HCT116 (cell line): ENCODE data around the gene PNKP. TPM values are rescaled to one million over a fixed set of nuclear protein-coding genes. Genes with fewer than 3 reads are reported as not detected.
"Not testable (repeated sequence)": the region's sequence is repeated elsewhere in the genome, so short reads cannot be mapped to it uniquely, and the experiment has no call there.

Source experiments
- ATAC-seq: fragments of 200-7000 bp; cut with Tn5 transposase; 2 replicates; pipeline ENCODE4 v1.9.1; 2020; ENCODE audit warnings: mild to moderate bottlenecking, moderate library complexity
- BruUV-seq: library from RNA; stranded (reverse); fragments of 400-500 nt; replicated peaks from 2 replicates; lab custom pipeline; 2021; lab: Mats Ljungman, UMichigan
- CTCF ChIA-PET: fragments of 300-600 bp; sonication (Branson Sonifier 250); formaldehyde crosslinking; loops from one replicate; lab custom pipeline; 2021; ENCODE audit warnings: antibody characterized with exemption; lab: Charles Lee
- POLR2A ChIA-PET: fragments of 300-600, 350-600 bp; sonication (Branson Sonifier 250); formaldehyde crosslinking; loops from one replicate; lab custom pipeline; 2021; ENCODE audit warnings: antibody characterized with exemption; lab: Charles Lee
- RAD21 ChIA-PET, 2 experiments: fragments of 300-600 bp; sonication (Branson Sonifier 250); formaldehyde crosslinking; loops; one replicate each; lab custom pipeline; 2023; ENCODE audit warnings: low total read pairs in 2 of 2; ENCODE audit not compliant: uncharacterized antibody in 2 of 2, unreplicated experiment in 2 of 2, low non-redundant PET in 1 of 2; lab: Charles Lee
- DNase-seq: peaks from one replicate; pipeline ENCODE4 v3.0.0-alpha.2; 2010; ENCODE audit warnings: low read depth, low spot score
- H2AFZ ChIP-seq: fragments of 200-600 bp; shearing (Covaris generic), sonication (generic); 2 replicates; pipeline ENCODE4 v1.6.1; 2017; ENCODE audit warnings: low read depth, mixed run types, mixed read lengths, antibody characterized with exemption, low read length; ENCODE audit not compliant: poor library complexity, severe bottlenecking
- H3K27ac ChIP-seq: 2 replicates; pipeline ENCODE4 v1.5.1; 2012; ENCODE audit warnings: low read depth, low read length
- H3K27me3 ChIP-seq: fragments of 200-600 bp; sonication (generic); 2 replicates; pipeline ENCODE4 v1.6.1; 2016; ENCODE audit warnings: mixed run types, low read length, mixed read lengths; ENCODE audit not compliant: insufficient read depth
- H3K36me3 ChIP-seq, 2 experiments: fragments of 200-500 bp in 1 of 2; fragments of 200-600 bp in 1 of 2; sonication (Bioruptor generic) in 1 of 2; sonication (generic) in 1 of 2; 2 replicates each; pipeline versions ENCODE4 v1.5.1 to v1.6.1; 2014 to 2016; ENCODE audit warnings: low read length in 2 of 2, inconsistent platforms in 1 of 2, mixed read lengths in 1 of 2, mixed run types in 1 of 2; ENCODE audit not compliant: insufficient read depth in 2 of 2, control insufficient read depth in 1 of 2
- H3K4me1 ChIP-seq, 2 experiments: fragments of 200-600 bp in 1 of 2; sonication (generic) in 1 of 2; 2 replicates each; pipeline versions ENCODE4 v1.5.1 to v1.6.1; 2012 to 2017; ENCODE audit warnings: low read length in 2 of 2, inconsistent platforms in 1 of 2, mild to moderate bottlenecking in 1 of 2, mixed read lengths in 1 of 2, mixed run types in 1 of 2, moderate library complexity in 1 of 2; ENCODE audit not compliant: insufficient read depth in 2 of 2, control insufficient read depth in 1 of 2
- H3K4me2 ChIP-seq: fragments of 200-600 bp; sonication (generic); 2 replicates; pipeline ENCODE4 v1.6.1; 2017; ENCODE audit warnings: mixed run types, low read length, mixed read lengths
- H3K4me3 ChIP-seq, 2 experiments: fragments of 200-600 bp in 1 of 2; sonication (generic) in 1 of 2; replicated peaks in 1 of 2; 2 replicates each; pipeline ENCODE4 v1.5.1; 2011 to 2016; ENCODE audit warnings: low read length in 2 of 2, control low read depth in 1 of 2, low read depth in 1 of 2, mild to moderate bottlenecking in 1 of 2, mixed read lengths in 1 of 2, mixed run types in 1 of 2
- H3K79me2 ChIP-seq: fragments of 200-600 bp; sonication (generic); 2 replicates; pipeline ENCODE4 v1.6.1; 2017; ENCODE audit warnings: mild to moderate bottlenecking, mixed run types, low read length, moderate library complexity, mixed read lengths; ENCODE audit not compliant: insufficient read depth
- H3K9ac ChIP-seq: fragments of 200-600 bp; sonication (generic); 2 replicates; pipeline ENCODE4 v1.6.1; 2016; ENCODE audit warnings: low read length, mixed read lengths
- H3K9me2 ChIP-seq: fragments of 200-600 bp; sonication (generic), shearing (Covaris generic); 2 replicates; pipeline ENCODE4 v1.6.1; 2017; ENCODE audit warnings: mixed run types, mild to moderate bottlenecking, moderate library complexity; ENCODE audit not compliant: insufficient read depth
- H3K9me3 ChIP-seq, 2 experiments: fragments of 200-500 bp in 1 of 2; fragments of 200-600 bp in 1 of 2; sonication (Bioruptor generic) in 1 of 2; sonication (generic) in 1 of 2; 2 replicates each; pipeline ENCODE4 v1.6.1; 2014 to 2017; ENCODE audit warnings: low read length in 2 of 2, mixed read lengths in 2 of 2, inconsistent platforms in 1 of 2, low read depth in 1 of 2, mild to moderate bottlenecking in 1 of 2, mixed run types in 1 of 2, moderate library complexity in 1 of 2; ENCODE audit not compliant: control insufficient read depth in 1 of 2, insufficient read depth in 1 of 2
- H4K20me1 ChIP-seq: fragments of 200-600 bp; sonication (generic), shearing (Covaris generic); 2 replicates; pipeline ENCODE4 v1.6.1; 2017; ENCODE audit warnings: mixed run types, mild to moderate bottlenecking, moderate library complexity; ENCODE audit not compliant: insufficient read depth
- CBX3 ChIP-seq: IDR thresholded peaks from 2 replicates; pipeline ENCODE4 v1.6.1; 2012; ENCODE audit warnings: low read depth
- EGR1 ChIP-seq: IDR thresholded peaks from 2 replicates; pipeline ENCODE4 v1.6.1; 2012; ENCODE audit warnings: low read depth
- ELF1 ChIP-seq: IDR thresholded peaks from 2 replicates; pipeline ENCODE4 v1.6.1; 2012; ENCODE audit warnings: low read depth, borderline replicate concordance
- FOSL1 ChIP-seq: IDR thresholded peaks from 2 replicates; pipeline ENCODE4 v1.6.1; 2012; ENCODE audit warnings: low read depth
- MAX ChIP-seq: IDR thresholded peaks from 2 replicates; pipeline ENCODE4 v1.6.1; 2012
- POLR2A ChIP-seq: IDR thresholded peaks from 2 replicates; pipeline ENCODE4 v1.7.0; 2011; ENCODE audit warnings: borderline replicate concordance; ENCODE audit not compliant: insufficient read depth, insufficient read length; ENCODE audit errors: extremely low read depth
- POLR2AphosphoS5 ChIP-seq: IDR thresholded peaks from 2 replicates; pipeline ENCODE4 v1.6.1; 2011; ENCODE audit warnings: mild to moderate bottlenecking, low read depth, low read length, moderate library complexity
- SIN3A ChIP-seq: IDR thresholded peaks from 2 replicates; pipeline ENCODE4 v1.6.1; 2012; ENCODE audit warnings: low read depth
- SP1 ChIP-seq: IDR thresholded peaks from 2 replicates; pipeline ENCODE4 v1.6.1; 2012; ENCODE audit warnings: low read depth
- YY1 ChIP-seq: IDR thresholded peaks from 2 replicates; pipeline ENCODE4 v1.6.1; 2011; ENCODE audit warnings: low read length, low read depth, moderate library complexity, mild to moderate bottlenecking; ENCODE audit not compliant: insufficient replicate concordance; ENCODE audit errors: extremely low read depth
- ZFX ChIP-seq: fragments of 450-650 bp; IDR thresholded peaks from 2 replicates; pipeline ENCODE4 v1.6.1; 2017
- intact Hi-C: fragments of 100-400 bp; cut with micrococcal nuclease; formaldehyde crosslinking; loops from 2 replicates; pipeline ENCODE4 v1.10.0; 2022
- total RNA-seq: library from RNA; stranded (reverse); gene quantifications from one replicate; pipeline ENCODE4 v1.2.1, GENCODE V29; 2021; ENCODE audit not compliant: unreplicated experiment
- TF ChIP-seq, protein P1 (sequence below): IDR thresholded peaks from 2 replicates; pipeline ENCODE4 v1.6.1; 2012; ENCODE audit warnings: low read depth
- TF ChIP-seq, protein P2 (sequence below): IDR thresholded peaks from 2 replicates; pipeline ENCODE4 v1.6.1; 2012

The PNKP gene
- total RNA-seq, 1 experiment from 2014 or later = 129 TPM

- TF ChIP-seq ELF1 = no peak
Observed at GRCh38 chr19:49823472-49823871, 43.9 kb downstream of the PNKP start (continued).

- Histone ChIP-seq H3K4me3 (no peak overlapping the region), H3K27ac (no peak overlapping the region), H3K27me3 (no peaks in the 10 kb centered on the region), H3K9me2 (no peaks in the 10 kb centered on the region), H3K79me2 (peaks cover 54% of the 10 kb centered on the region), H2AFZ (no peak overlapping the region), H3K4me1 (peaks cover 14 to 23% of the 10 kb centered on the region in 2 experiments), H3K9ac (no peak overlapping the region), H3K4me2 (no peak overlapping the region), H4K20me1 (no peaks in the 10 kb centered on the region), H3K9me3 (no peaks in the 10 kb centered on the region), H3K36me3 (peaks cover 6 to 15% of the 10 kb centered on the region in 2 experiments; a peak in 2 of 4 replicates)
- ATAC-seq (no peak), DNase-seq (no peak)
- intact Hi-C loops = no loop called here
- CTCF ChIA-PET = no interaction called here
- BruUV-seq = no TSS peak
- RAD21 ChIA-PET = no interaction called here
- POLR2A ChIA-PET = no interaction called here
- TF ChIP-seq CBX3 = no peak
- no peak for TF ChIP-seq POLR2AphosphoS5
- no peak for TF ChIP-seq ZFX
- TF ChIP-seq YY1 = no peak
- no peak for TF ChIP-seq SP1
- TF ChIP-seq MAX = no peak
- TF ChIP-seq SIN3A = no peak
- TF ChIP-seq FOSL1 = no peak
- TF ChIP-seq, protein P1, sequence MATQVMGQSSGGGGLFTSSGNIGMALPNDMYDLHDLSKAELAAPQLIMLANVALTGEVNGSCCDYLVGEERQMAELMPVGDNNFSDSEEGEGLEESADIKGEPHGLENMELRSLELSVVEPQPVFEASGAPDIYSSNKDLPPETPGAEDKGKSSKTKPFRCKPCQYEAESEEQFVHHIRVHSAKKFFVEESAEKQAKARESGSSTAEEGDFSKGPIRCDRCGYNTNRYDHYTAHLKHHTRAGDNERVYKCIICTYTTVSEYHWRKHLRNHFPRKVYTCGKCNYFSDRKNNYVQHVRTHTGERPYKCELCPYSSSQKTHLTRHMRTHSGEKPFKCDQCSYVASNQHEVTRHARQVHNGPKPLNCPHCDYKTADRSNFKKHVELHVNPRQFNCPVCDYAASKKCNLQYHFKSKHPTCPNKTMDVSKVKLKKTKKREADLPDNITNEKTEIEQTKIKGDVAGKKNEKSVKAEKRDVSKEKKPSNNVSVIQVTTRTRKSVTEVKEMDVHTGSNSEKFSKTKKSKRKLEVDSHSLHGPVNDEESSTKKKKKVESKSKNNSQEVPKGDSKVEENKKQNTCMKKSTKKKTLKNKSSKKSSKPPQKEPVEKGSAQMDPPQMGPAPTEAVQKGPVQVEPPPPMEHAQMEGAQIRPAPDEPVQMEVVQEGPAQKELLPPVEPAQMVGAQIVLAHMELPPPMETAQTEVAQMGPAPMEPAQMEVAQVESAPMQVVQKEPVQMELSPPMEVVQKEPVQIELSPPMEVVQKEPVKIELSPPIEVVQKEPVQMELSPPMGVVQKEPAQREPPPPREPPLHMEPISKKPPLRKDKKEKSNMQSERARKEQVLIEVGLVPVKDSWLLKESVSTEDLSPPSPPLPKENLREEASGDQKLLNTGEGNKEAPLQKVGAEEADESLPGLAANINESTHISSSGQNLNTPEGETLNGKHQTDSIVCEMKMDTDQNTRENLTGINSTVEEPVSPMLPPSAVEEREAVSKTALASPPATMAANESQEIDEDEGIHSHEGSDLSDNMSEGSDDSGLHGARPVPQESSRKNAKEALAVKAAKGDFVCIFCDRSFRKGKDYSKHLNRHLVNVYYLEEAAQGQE = no peak
- TF ChIP-seq, protein P2, sequence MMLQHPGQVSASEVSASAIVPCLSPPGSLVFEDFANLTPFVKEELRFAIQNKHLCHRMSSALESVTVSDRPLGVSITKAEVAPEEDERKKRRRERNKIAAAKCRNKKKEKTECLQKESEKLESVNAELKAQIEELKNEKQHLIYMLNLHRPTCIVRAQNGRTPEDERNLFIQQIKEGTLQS = no peak
- TF ChIP-seq EGR1 = no peak
- TF ChIP-seq POLR2A = no peak
- TF ChIP-seq, all 23 proteins: peak for 0
Observed at GRCh38 chr19:49820125-49820524, 47.3 kb downstream of the PNKP start.

DNA sequence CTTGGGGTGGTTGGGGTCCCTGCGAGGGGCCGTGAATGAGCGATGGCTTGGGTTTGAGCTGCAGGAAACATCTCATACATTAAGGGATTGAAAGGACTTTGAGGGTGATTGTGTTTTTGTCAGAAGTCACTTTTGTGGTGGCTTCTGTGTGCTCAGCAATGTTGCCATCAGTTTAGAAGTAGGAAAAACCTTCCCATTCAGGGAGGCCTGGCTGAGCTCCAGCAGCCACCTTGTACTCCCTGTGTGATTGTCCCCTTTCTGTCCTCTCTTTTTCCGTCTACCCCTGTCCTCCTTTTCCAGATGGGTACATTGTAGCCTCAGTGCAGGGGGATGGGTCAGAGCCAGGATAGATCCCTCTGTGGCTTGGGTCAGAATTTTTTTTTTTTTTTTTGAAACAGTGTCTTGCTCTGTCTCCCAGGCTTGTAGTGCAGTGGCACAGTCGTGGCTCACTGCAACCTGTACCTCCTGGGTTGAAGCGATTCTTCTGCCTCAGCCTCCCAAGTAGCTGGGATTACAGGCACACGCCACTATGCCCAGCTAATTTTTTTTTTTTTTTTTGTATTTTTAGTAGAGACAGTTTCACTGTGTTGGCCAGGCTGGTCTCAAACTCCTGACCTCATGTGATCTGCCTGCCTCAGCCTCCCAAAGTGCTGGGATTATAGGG lies 47.8 kb downstream of the PNKP start:
- H4K20me1 ChIP-seq, intact Hi-C loops, DNase-seq, H3K9me3 ChIP-seq, H3K9me2 ChIP-seq, RAD21 ChIA-PET, ATAC-seq, H2AFZ ChIP-seq, H3K27me3 ChIP-seq, POLR2A ChIA-PET, CTCF ChIA-PET, BruUV-seq: not testable (repeated sequence)
- Histone ChIP-seq H3K4me3 (peak overlapping the region; percentile 95 to 99; a peak in 3 of 4 replicates), H3K4me2 (peak overlapping the region; percentile 85), H3K9ac (peak overlapping the region; percentile 99), H3K27ac (peak overlapping the region; percentile 83), H3K79me2 (peaks cover 48% of the 10 kb centered on the region), H3K4me1 (peaks cover 14 to 23% of the 10 kb centered on the region in 2 experiments), H3K36me3 (peaks cover 6 to 15% of the 10 kb centered on the region in 2 experiments; a peak in 2 of 4 replicates)
